HG03039 (cell line): ENCODE results near the gene WDSUB1.

Experiments
- ATAC-seq: cut with Tn5 transposase; IDR thresholded peaks from one replicate; pipeline ENCODE4 v1.9.1; 2021; ENCODE audit warnings: mild to moderate bottlenecking, moderate library complexity; ENCODE audit not compliant: unreplicated experiment

WDSUB1 gene

GRCh38 chr2:159199761-159200465, 86.6 kb downstream of the WDSUB1 start:
- no peak for ATAC-seq

GRCh38 chr2:159199236-159199635, 87.3 kb downstream of the WDSUB1 start:
- no peak for ATAC-seq

GRCh38 chr2:159196393-159196925, 90.0 kb downstream of the WDSUB1 start:
- ATAC-seq: no peak

- ATAC-seq: no peak
These were observed 90.8 kb downstream of the WDSUB1 start for GRCh38 chr2:159195697-159196096.

GRCh38 chr2:159194241-159194640, 92.3 kb downstream of the WDSUB1 start:
- ATAC-seq: no peak

- ATAC-seq: no peak
These were observed 92.7 kb downstream of the WDSUB1 start for GRCh38 chr2:159193791-159194190.

GRCh38 chr2:159192371-159192918, 94.1 kb downstream of the WDSUB1 start:
- no peak for ATAC-seq

- ATAC-seq: no peak
These were observed 98.1 kb downstream of the WDSUB1 start for GRCh38 chr2:159188449-159188848.

GRCh38 chr2:159187106-159187505, 99.4 kb downstream of the WDSUB1 start:
- no peak for ATAC-seq

GRCh38 chr2:159186462-159186861, 100.0 kb downstream of the WDSUB1 start:
- ATAC-seq: no peak
